Stimulated activated CD4-positive, alpha-beta T cell treated with anti-CD3 and anti-CD28 coated beads, Interleukin-4, amount 100 ng/mL, for 4 hours (primary cell): ENCODE measurements around the gene GIMAP8.
A peak's percentile ranks its signal among the peaks of the same experiment; 100 is the strongest.
"Not testable (repeated sequence)": the region's sequence is repeated elsewhere in the genome, so short reads cannot be mapped to it uniquely, and the experiment has no call there.

Source experiments
- DNase-seq, 2 experiments: peaks; one replicate each; pipeline ENCODE4 v3.0.0-alpha.2; 2020

The GIMAP8 gene

DNA sequence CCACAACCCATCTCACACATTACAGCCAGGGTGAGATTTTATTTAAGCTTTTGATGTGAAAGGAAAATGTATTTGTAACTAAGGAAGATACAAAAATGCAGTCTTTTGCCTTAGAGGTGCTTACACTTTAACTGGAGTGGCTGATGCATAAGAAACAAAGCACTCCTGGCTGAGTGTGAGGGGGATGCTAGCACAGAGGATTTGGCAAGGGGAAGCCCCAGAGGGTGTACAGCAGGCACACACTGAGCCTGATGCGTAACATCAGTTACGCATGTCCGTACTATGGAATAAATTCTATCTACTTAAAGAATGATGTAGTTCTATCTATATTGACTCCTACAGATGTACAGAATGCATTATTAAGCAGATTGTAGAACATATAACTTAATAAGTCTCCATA lies 17.8 kb downstream of the GIMAP8 start:
- DNase-seq: peak in 1 of 2 experiments; percentile 31

DNA sequence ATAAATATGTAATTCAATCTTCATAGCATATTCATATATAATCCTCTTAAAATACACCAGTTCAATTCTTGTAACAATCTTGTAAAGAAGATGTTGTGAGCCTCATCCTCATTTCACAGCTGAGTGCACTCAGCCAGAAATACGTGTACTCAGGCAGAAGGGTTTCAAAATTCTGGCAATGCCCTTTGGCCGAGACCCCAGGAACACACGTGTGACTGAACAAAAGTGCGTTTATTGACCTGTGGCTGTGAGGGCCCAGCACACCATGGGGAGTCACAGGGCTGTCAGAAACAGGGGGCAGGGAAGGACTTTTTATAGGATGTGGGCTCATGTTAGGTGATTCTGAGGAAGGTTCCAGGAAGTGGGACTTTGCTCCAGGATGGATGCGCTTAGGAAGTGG lies 21.5 kb downstream of the GIMAP8 start:
- no peak for DNase-seq

DNA sequence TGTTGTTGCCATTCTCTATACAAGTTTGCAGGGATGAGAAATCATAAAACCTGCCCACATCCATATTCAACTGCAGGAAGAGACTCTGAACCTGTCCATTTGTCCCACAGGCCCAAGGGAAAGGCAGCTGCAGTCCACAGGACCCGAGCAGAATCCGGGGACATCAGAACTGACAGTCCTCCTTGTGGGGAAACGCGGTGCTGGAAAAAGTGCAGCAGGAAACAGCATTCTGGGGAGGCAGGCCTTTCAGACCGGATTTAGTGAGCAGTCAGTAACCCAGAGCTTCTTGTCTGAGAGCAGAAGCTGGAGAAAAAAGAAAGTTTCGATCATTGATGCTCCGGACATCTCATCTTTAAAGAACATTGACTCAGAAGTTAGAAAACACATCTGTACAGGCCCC lies 23.5 kb downstream of the GIMAP8 start:
- no peak for DNase-seq

DNA sequence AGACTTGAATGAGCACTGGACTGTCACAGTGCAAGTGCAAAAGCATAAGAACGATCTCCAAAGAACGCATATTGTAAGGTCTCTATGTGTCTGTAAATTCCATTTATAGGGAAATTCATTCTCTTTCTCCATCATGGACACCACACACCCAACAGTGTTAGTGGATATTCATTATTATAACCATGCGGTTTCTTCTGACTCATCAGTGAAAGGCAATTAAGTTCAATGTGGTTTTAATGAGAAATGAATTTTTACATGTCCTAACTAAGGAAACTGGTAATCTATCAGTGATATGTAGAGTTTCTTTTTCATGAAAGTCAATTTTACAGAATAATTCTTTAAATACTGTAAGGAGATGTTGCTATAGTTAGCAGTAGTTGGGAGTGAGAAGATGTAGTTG lies 25.9 kb downstream of the GIMAP8 start:
- no peak for DNase-seq

DNA sequence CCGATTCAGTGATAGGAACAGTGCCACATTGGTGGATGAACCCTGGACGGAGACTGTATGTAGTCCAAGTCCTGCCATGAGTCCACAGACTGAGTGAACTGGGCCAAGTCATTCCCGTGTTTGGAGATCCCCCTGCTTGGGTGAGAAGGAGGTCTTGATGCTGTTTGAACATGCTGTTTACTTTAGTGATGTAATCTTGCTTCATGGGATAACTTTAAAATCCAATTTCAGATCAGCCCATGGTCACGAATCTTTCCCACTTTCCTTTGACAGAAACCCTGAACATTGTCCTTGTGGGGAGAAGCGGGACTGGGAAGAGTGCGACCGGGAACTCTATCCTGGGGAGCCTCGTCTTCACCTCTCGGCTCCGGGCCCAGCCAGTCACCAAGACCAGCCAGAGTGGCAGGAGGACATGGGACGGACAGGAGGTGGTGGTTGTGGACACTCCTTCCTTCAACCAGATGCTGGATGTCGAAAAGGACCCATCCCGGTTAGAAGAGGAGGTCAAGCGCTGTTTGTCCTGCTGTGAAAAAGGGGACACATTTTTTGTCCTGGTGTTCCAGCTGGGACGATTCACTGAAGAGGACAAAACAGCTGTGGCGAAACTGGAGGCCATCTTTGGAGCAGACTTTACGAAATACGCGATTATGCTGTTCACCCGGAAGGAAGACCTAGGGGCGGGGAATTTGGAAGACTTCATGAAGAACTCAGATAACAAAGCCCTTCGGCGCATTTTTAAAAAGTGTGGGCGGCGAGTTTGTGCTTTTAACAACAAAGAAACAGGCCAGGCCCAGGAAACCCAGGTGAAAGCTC lies 26.6 kb downstream of the GIMAP8 start:
- peak; percentile 31 to 67 for DNase-seq

DNA sequence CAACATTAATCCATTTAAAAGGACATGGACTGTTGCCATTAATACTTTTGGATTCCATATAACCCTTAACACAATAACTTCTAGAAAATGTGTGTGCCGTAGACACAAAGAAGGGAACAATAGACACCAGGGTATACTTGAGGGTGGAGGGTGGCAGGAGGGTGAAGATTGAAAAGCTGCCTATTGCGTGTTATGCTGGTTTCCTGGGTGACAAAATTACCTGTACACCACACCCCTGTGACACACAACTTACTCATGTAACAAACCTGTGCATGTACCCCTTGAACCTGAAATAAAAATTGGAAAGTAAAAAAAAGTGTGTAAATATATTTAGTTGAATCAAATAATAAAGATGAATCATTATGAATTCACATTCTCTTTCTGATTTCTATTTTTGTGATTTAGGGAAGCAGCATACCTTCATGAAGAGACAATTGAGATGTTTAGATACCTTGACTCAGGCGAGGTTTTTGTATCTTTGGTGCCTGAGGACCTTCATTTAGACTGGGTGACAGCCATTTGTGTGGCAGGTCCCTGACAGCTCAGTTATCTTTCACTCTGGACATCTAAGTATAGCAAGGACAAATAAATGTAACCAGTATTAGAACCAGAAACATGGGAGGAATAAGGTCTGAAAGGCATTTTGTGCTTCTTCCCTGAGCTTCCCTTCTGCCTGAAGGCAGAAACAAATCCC lies 28.7 kb downstream of the GIMAP8 start:
- DNase-seq: peak in 1 of 2 experiments; percentile 53

DNA sequence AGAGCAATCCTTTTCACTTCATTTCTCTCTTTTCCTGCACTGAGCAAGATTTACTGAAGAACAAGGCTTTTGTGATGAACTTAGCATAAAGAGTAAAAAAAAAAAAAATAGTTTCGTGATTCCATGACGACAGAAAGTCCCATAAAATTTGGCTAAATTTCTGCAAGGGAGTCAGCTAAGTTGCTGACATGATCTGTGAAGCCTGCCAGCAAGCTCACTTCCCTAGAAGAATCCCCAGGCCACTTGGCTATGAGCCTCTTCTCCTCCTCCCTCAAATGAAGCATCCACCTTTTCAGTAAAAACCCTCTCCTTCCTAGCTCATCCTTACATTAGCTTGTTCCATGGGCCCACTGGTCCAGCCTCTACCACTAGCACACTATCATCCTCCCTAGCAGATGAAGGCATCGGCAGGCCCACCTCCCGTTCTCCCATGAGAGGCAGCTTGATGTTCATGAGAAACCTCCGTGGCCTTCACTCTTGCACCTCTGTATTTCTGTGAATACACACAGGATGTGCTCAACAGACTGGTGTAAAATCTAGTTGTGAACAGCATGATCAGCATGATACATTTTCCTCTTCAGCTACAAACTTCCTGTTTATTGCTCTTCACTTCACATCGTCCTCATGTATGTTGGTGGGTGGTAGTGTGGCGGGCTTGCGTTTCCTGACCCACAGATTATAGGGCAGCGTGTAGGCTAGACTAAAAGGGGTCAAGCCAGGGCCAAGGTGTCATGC lies 30.9 kb downstream of the GIMAP8 start:
- DNase-seq: peak in 1 of 2 experiments; percentile 32

DNA sequence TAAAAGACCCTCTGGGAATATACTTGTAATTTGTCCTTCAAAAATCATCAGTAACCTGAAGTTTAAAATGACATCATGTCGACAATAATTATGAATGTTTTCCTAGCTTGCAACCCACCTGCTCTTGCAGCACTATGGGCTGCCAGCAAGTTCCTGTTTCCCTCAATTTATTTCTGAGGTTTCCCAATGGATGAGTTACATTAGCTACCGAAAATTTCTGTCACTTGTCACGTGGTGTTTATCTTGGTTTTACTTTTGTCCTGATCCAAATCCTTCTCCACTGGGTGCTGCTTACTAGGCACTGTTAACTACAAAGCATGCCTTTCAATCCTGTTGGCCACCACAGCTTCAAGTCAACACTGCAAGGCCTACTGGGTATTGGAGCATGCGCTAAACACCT lies 31.5 kb downstream of the GIMAP8 start:
- DNase-seq: no peak

DNA sequence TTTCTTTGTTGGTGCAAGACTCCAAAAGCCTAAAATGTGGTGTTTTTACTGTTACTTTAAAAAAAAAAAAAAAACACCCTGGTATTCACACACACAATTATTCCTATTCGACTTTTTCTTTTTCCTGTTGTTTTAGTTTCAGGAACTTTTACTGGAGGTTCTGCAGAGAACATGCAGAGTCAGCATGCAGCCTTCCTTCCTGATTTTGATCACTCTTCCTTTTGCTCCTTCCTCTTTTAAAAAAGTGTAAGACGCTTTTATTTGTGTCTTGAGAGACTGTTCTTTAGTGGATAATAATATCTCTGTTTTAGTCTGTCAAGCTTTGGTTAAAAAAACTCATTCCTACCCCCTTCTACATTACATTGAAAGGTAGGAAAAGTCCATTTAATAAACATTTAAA lies 33.1 kb downstream of the GIMAP8 start:
- DNase-seq: not testable (repeated sequence)

DNA sequence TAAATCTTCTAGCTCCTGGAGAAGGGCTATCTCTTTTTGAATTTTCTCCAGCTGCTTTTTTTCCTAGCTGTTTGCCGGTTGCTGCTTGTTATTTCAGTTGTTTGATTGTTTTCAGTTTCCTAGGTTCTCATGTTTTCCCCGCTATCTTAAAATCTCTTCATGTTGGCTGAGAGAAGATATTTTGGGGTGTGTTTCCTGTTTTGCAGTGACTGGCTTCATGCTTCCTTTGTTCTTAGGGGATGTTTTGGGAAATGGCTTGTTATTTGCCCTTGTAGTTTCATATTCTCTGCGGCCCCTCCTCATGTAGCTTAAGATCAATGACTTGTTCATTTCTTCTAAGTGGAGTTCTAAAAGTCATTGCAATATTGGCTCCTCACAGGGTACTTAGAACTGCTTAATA lies 33.6 kb downstream of the GIMAP8 start:
- DNase-seq: not testable (repeated sequence)

DNA sequence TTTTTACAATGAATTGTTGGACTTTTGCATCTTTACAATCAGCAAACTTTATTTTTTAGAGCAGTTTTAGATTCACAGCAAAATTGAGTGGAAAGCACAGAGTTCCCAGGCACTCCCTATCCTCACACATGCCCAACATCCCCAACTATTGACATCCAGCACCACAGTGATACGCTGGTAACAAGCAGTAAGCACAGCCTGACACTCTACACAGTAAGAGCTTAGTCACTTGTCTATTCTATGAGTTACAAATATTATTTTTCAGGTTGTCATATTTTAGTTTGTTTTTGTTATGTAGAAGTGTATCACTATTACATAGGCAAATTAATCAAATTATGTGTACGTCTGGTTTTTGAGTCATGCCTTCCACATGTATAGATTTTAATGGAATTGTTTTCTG lies 37.2 kb downstream of the GIMAP8 start:
- no peak for DNase-seq

DNA sequence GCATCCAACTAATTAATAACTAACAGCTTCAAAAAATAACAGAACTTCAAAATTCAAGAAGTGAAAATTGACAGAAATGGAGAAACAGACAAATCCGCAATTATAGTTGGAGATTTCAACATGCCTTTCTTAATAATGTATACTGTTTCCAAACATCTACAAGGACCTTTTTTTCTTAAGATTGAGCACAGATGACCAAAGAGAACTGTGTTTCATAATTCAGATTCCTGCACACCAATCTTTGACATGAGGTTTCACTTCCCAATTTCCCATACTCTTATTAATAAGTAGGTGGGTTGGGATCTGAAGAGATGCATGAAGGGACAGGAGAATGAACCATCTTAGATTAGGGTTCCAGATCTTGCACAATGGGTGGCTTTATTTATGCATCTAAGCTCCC lies 39.4 kb downstream of the GIMAP8 start:
- DNase-seq: no peak

DNA sequence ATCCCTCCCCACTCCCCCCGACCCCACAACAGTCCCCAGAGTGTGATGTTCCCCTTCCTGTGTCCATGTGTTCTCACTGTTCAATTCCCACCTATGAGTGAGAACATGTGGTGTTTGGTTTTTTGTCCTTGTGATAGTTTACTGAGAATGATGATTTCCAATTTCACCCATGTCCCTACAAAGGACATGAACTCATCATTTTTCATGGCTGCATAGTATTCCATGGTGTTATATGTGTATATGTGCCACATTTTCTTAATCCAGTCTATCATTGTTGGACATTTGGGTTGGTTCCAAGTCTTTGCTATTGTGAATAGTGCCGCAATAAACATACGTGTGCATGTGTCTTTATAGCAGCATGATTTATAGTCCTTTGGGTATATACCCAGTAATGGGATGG lies 43.0 kb downstream of the GIMAP8 start:
- not testable (repeated sequence) for DNase-seq

DNA sequence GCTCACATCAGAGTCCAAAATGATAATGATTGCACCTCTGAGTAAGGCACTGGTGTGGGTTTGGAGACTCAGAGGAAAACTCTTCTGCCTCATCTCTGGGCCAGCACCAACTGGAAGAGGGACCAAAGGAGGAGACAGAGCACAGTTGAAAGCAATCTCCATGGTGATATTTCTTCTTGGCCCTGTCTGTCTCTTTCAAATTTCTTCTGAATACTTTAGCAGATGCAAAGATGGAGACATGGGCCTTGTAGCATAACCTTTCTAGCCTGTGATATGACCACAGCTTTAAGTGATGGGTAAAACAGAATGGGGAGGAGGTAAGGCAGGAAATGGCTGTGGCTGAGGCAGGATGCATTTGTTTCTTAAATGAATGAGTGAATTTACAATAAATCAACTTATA lies 52.1 kb downstream of the GIMAP8 start:
- peak in 1 of 2 experiments; percentile 35 for DNase-seq

DNA sequence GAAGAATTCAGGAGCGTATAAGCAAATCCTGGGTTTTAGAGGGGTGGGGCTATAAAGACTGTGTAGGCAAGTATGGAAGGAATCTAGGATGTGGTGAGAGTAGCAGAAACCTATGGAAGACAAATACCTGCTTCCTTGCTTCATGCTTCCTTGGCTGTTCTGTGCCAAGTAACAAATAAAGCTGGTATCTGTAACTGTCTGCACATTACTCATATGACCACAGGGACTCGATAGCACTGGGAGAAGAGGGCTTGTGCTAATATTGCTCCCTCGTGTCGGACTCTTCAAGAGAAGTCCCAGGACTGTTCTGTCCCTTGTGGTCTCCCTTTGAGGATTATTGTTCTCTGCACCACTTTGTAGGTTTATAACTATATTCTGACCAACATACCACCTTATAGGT lies 52.7 kb downstream of the GIMAP8 start:
- DNase-seq: no peak

DNA sequence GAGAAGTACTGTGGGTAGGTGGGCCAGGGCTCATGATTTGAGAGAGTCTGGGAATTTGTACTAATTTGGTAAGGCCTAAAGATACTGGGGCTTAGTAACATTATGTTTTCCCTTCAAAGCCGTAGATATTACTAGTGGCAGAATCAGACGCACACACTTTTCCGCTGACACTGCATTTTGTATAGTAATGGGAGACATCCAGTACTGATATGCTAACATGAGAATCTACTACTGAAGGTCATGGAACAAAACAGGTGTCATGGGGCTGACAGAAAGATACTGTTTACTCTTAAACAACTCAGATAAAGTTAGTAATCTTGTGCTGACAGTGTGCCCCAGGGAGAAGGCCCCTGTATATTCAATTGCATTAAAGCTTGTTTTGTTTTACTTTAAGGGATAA lies 53.2 kb downstream of the GIMAP8 start:
- peak in 1 of 2 experiments; percentile 58 for DNase-seq

DNA sequence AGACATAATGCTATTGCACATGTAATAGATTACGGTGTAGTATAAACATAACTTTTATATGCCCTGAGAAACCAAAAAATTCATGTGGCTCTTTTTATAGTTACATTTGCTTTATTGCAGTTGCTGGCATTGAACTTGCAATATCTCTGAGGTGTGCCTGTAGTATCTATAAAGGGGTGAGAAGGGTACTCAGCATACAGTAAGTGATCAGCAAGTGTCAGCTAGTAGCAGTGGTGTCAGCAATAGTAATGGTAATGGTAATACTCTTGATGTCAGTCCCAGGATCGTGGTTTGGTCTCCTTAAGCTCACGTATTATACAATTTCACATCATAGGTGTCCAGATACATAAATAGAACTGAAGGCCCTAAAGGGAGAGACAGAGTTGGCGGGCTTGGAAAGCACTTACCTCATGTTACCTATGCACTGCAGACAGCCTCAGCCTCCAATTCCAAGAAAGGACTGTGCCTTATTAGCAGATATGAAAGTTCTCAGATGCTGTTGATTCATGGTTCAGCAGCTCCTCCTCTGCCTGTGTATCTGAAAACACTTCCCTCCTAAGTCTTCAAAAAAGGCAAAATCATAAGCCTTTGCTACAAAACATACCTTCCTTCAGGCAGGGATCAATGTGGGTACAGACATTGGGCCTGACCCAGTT lies 57.6 kb downstream of the GIMAP8 start:
- peak in 1 of 2 experiments; percentile 31 for DNase-seq

DNA sequence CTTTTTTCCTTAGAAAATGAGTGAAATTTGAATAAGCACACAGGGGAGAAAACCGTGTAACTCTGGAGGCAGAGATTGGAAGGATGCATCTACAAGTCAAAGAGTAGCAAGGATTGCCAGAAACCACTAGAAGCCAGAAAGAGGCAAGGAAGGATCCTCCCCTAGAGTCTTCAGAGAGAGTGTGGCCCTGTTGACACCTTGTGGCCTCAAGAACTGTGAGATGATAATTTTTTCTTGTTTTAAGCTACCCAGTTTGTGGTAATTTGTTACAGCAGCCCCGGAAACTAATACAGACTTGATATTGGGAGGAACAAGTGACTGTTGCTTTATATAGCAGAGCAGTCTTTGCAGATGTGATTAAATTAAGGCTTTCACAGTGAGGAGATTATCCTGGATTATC lies 60.6 kb downstream of the GIMAP8 start:
- no peak for DNase-seq

DNA sequence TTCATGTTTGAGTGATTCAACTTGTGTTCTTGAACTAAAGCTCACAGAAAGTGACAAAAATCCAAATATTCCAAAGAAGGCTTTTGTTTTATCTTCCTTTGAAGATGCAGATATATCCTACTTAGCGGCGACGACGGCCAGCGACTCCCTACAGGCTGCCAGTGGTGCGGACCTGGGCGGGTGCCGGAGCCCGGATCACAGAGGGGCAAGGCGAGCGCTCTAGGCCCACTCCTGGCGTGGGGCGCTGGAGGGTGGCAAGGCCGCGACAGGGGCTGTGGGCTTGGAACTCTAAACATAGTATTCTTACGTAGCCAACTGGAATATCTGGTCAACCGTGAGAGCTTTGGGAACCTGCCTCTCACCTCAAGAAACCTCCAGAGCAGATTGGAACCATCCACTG lies 63.3 kb downstream of the GIMAP8 start:
- DNase-seq: no peak

DNA sequence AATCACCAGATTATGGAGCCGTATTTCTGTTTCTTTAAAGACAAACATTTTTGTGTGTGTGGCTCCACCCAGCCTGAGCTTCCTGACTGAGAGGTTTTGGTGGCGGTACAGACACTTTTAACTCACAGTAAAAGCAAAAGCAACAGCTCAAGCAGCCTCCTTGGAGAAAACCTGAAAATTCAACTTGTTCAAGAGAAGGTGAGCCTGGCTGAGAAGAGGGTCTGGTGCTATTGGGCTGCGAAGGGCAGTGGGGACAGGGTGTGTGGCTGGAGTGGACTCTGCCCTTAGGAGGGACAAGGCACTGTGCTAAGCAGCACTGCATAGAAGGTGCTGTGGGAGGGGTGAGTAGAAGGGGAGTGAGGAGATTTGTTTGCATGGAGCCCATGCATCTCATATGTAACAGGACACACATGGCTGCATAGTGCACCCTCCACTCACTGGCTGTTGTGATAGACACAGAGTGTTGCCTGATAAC lies 64.4 kb downstream of the GIMAP8 start, which contains the start of gene GIMAP7:
GIMAP7 (plus strand) TSS at position 125 of the 475 bp plus-strand sequence. CDS start 5,103 bp downstream, outside the sequence.
- DNase-seq: peak; percentile 18 to 59

DNA sequence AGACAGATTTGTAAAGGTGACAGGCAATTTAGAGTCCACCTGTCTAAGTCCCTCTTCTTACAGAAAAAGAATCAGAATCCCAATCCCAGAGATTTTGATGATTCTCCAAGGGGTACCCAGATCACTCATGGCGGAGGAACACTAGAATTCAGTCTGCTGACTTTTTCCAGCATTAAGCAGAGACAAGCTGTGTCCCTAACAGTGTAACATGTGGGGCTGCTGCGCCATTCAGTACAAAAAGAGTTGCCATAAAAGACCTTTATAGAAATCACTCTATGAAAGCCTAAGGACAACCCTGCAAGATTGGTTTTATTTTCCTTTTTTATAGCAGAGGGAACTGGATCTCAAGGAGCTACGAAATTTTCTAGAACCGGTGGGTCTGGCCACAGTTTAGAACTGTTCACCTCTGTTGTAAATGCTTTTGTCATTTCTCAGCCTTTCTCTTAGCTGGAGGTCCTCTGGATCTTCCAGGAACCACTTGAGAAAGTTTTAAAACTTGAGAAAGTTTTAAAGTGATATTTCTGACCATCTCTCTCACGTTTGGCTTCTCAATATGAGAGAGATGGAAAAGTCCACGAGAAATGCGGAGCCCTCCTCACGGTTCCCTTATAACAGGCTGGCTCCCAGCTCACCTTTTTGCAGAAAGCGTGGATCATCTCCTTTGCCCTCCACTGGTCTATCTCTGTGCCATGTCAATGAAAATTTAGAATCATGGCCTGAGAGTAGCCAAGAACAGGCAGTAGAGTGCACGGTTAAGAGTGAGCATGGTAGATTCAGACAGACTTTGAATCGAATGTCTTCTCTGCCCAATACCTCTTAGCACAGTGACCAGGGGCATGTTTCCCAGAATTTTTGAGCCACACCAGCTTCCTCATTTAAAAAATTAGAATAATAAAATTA lies 65.1 kb downstream of the GIMAP8 start:
- no peak for DNase-seq
